ENCODE measurements around the gene PRKN.

DNA sequence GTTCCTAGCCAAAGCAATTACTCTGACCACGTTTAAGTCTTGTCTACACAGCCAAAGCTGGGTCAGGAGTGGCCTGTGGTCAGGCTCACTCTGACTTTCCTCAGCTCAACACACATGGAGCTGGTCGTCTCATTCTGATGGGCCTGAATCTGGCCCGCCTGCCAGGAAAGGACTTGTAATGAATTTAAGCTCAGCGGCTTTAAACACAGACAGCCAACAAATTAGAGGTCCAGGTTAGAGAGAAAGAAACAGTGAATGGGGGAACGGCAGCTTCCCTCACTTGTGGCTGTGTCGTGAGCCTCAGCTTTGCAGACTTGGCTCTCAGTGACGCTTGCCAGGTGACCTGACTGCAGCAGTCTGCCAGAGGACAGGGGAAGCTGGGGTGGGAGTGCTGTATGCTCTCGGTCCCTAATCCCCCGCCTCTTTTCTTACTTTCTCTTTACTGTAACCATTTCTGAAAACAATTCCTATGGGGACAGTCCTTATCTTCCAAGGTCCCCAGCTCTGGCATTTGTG, 1331.8 kb downstream of the PRKN start:
- no peak for TF ChIP-seq CTCF (conservative IDR thresholded peaks at IDR 0.05; ENCODE audit: low read depth, low read length)
- TF ChIP-seq EZH2 (IDR thresholded peaks at IDR 0.05; ENCODE audit: borderline replicate concordance, low read depth, low read length, poor library complexity, severe bottlenecking) = no peak

Measured in A673 (cell line).